Panc1 (cell line): Measurements from ENCODE around the gene TLR3. TPM values are rescaled to one million over a fixed set of nuclear protein-coding genes. Genes with fewer than 3 reads are reported as not detected.

Experiments
- ATAC-seq: fragments of 200-7000 bp; cut with Tn5 transposase; 2 replicates; pipeline ENCODE4 v1.9.1; 2020; ENCODE audit warnings: mild to moderate bottlenecking, moderate library complexity
- BruUV-seq: library from RNA; stranded (reverse); fragments of 400-500 nt; replicated peaks from 2 replicates; lab custom pipeline; 2021; lab: Mats Ljungman, UMichigan
- CTCF ChIA-PET: fragments of 300-600 bp; sonication (Branson Sonifier 250); formaldehyde crosslinking; loops from one replicate; lab custom pipeline; 2022; ENCODE audit warnings: antibody characterized with exemption; lab: Charles Lee
- POLR2A ChIA-PET: fragments of 300-600 bp; sonication (Branson Sonifier 250); formaldehyde crosslinking; loops from one replicate; lab custom pipeline; 2022; ENCODE audit warnings: antibody characterized with exemption; lab: Charles Lee
- DNase-seq: peaks from one replicate; pipeline ENCODE4 v3.0.0-alpha.2; 2010; ENCODE audit warnings: low read depth, low spot score
- H3K27ac ChIP-seq: 2 replicates; pipeline ENCODE4 v1.5.1; 2011; ENCODE audit warnings: mild to moderate bottlenecking, low read length, inconsistent platforms
- H3K27me3 ChIP-seq: fragments of 200-500 bp; sonication (Bioruptor generic); 2 replicates; pipeline ENCODE4 v1.6.0; 2014; ENCODE audit warnings: low read length, inconsistent platforms; ENCODE audit not compliant: control insufficient read depth, insufficient read depth
- H3K36me3 ChIP-seq: fragments of 200-500 bp; sonication (Bioruptor generic); 2 replicates; pipeline ENCODE4 v1.5.1; 2014; ENCODE audit warnings: inconsistent platforms, mild to moderate bottlenecking, low read length, moderate library complexity; ENCODE audit not compliant: control insufficient read depth, insufficient read depth
- H3K4me1 ChIP-seq: 2 replicates; pipeline ENCODE4 v1.5.1; 2011; ENCODE audit warnings: inconsistent platforms, mild to moderate bottlenecking, low read length, moderate library complexity; ENCODE audit not compliant: control insufficient read depth, insufficient read depth
- H3K4me3 ChIP-seq, 2 experiments: 2 replicates each; pipeline ENCODE4 v1.5.1; 2011 to 2012; ENCODE audit warnings: low read depth in 2 of 2, low read length in 2 of 2, mild to moderate bottlenecking in 2 of 2, inconsistent platforms in 1 of 2, moderate library complexity in 1 of 2
- H3K9me3 ChIP-seq: fragments of 200-500 bp; sonication (Bioruptor generic); 2 replicates; pipeline ENCODE4 v1.5.1; 2014; ENCODE audit warnings: low read depth, mild to moderate bottlenecking, inconsistent platforms, low read length, moderate library complexity; ENCODE audit not compliant: control insufficient read depth, insufficient read depth
- CTCF ChIP-seq: fragments of 450-650 bp; IDR thresholded peaks from 2 replicates; pipeline ENCODE4 v1.5.1; 2017; ENCODE audit warnings: mild to moderate bottlenecking
- POLR2AphosphoS5 ChIP-seq: IDR thresholded peaks from 2 replicates; pipeline ENCODE4 v1.6.1; 2012; ENCODE audit warnings: mild to moderate bottlenecking, low read depth, low read length, moderate library complexity
- REST ChIP-seq, 2 experiments: IDR thresholded peaks; 2 replicates each; pipeline ENCODE4 v1.6.1; 2011 to 2012; ENCODE audit warnings: low read depth in 2 of 2, control low read depth in 1 of 2, low read length in 1 of 2, mild to moderate bottlenecking in 1 of 2, moderate library complexity in 1 of 2; ENCODE audit not compliant: insufficient read depth in 1 of 2
- SIN3A ChIP-seq: IDR thresholded peaks from 2 replicates; pipeline ENCODE4 v1.6.1; 2012; ENCODE audit warnings: low read depth, mild to moderate bottlenecking, low read length, moderate library complexity, borderline replicate concordance; ENCODE audit not compliant: insufficient read depth
- TCF7L2 ChIP-seq: IDR thresholded peaks from 2 replicates; pipeline ENCODE4 v1.6.1; 2011; ENCODE audit warnings: mild to moderate bottlenecking, low read depth, low read length, inconsistent platforms
- in situ Hi-C: cut with HindIII; loops from 2 replicates; pipeline ENCODE4 v1.10.0; 2016; ENCODE audit warnings: low sequenced_read_pairs, low pct_unique_long_range_greater_than_20kb
- intact Hi-C: fragments of 100-400 bp; cut with micrococcal nuclease; formaldehyde crosslinking; loops from one replicate; pipeline ENCODE4 v1.10.0; 2022; ENCODE audit not compliant: unreplicated experiment
- total RNA-seq: library from RNA; stranded (reverse); gene quantifications from one replicate; pipeline ENCODE4 v1.2.1, GENCODE V29; 2021; ENCODE audit not compliant: unreplicated experiment

Gene TLR3
- total RNA-seq, 1 experiment from 2014 or later: 0.41 TPM

DNA sequence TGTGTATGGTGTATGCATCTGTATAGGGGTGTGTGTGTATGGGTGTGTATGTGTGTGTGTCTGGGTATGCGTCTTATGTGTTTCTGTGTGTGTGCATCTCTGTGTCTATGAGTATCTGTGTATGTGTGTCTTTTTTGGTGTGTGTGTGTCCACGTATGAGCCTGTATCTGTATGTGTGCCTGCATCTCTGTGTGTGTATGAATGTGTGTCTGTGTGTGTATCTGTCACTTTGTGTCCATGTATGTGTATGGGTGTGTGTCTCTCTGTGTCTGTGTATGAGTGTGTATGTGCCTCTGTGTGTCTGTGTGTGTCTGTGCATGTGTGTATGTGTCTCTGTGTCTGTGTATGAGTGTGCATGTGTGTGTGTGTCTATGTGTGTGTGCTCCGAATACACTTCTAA, 59.9 kb downstream of the TLR3 start:
- H3K4me3 ChIP-seq: no peak overlapping the region
- no peak overlapping the region for H3K27ac ChIP-seq
- ChIA-PET CTCF (no interaction called here), POLR2A (no interaction called here)
- H3K27me3 ChIP-seq: peaks cover 2% of the 10 kb centered on the region; the same call in 1 of the 2 replicates
- H3K9me3 ChIP-seq: no peaks in the 10 kb centered on the region
- BruUV-seq: no TSS peak
- DNase-seq (no peak), ATAC-seq (no peak)
- in situ Hi-C loops: no loop called here
- no peaks in the 10 kb centered on the region for H3K4me1 ChIP-seq
- H3K36me3 ChIP-seq: no peaks in the 10 kb centered on the region
- intact Hi-C loops: no loop called here
- TF ChIP-seq CTCF: no peak

DNA sequence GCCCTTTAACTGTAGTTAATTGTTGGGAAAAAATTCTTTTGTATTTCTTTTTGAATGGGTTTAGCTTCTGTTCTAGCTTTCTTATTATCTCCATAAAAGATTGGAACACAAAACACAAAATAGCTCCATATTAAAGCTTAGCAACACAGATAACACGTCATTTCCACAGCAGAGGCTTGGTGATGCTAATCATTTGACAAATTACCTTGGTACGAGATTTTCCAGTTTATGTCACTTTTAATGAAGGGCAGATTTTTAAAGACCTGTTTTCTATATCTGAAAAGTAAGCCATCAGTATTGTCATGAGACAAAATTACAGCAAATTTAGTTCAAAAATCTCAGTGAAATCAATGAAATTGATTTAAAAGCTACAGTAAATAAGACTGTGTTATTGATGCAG, 63.0 kb downstream of the TLR3 start:
- Histone ChIP-seq H3K36me3 (no peaks in the 10 kb centered on the region), H3K4me1 (no peaks in the 10 kb centered on the region), H3K9me3 (no peaks in the 10 kb centered on the region), H3K27ac (no peak overlapping the region), H3K4me3 (no peak overlapping the region), H3K27me3 (peaks cover 2% of the 10 kb centered on the region; the same call in 1 of the 2 replicates)
- intact Hi-C loops: no loop called here
- no TSS peak for BruUV-seq
- ATAC-seq: no peak
- POLR2A ChIA-PET: no interaction called here
- TF ChIP-seq REST (IDR thresholded peaks at IDR 0.05; ENCODE audit: insufficient read depth in 1 of 2, low read depth in 2 of 2, low read length in 1 of 2) (no peak), POLR2AphosphoS5 (no peak), SIN3A (no peak), TCF7L2 (no peak), CTCF (no peak)
- DNase-seq: no peak
- CTCF ChIA-PET: interaction anchor here (0.5 kb wide), 1 partner anchor 23 kb away, joined by 8 read pairs; no protein-coding TSS in a partner anchor
- in situ Hi-C loops: no loop called here
